Tibial nerve (tissue), 4 donors: ENCODE results near the gene C14orf180. TPM values are rescaled to one million over a fixed set of nuclear protein-coding genes. Genes with fewer than 3 reads are reported as not detected.
"Not testable (repeated sequence)": the region's sequence is repeated elsewhere in the genome, so short reads cannot be mapped to it uniquely, and the experiment has no call there.

Source experiments
- DNase-seq, 2 donors: peaks; one replicate each; pipeline ENCODE4 v3.0.0-alpha.2; 2019; ENCODE audit warnings: low spot score in 2 of 2
- H3K27ac ChIP-seq, 4 donors: fragments of 200-600 bp; sonication (generic) in 3 of 4; one replicate each; pipeline ENCODE4 v1.5.1; 2017 to 2019; ENCODE audit warnings: mild to moderate bottlenecking in 1 of 4
- H3K27me3 ChIP-seq, 2 donors: fragments of 200-600 bp; sonication (generic) in 1 of 2; one replicate each; pipeline versions ENCODE4 v1.5.1 to v1.6.0; 2017 to 2019
- H3K36me3 ChIP-seq, 3 donors: fragments of 200-600 bp; sonication (generic); one replicate each; pipeline ENCODE4 v1.5.1; 2018 to 2019
- H3K4me1 ChIP-seq, 4 donors: fragments of 200-600 bp; sonication (generic) in 3 of 4; one replicate each; pipeline ENCODE4 v1.5.1; 2017 to 2019
- H3K4me3 ChIP-seq, 4 donors: fragments of 200-600 bp; sonication (generic) in 3 of 4; one replicate each; pipeline ENCODE4 v1.5.1; 2017 to 2019; ENCODE audit warnings: mild to moderate bottlenecking in 1 of 4, moderate library complexity in 1 of 4
- H3K9me3 ChIP-seq, 4 donors: fragments of 200-600 bp; sonication (generic) in 3 of 4; one replicate each; pipeline ENCODE4 v1.5.1; 2017 to 2019
- CTCF ChIP-seq, 5 experiments: fragments of 200-600 bp in 3 of 5; fragments of 450-650 bp in 2 of 5; sonication (generic) in 3 of 5; IDR thresholded peaks; one replicate each; pipeline ENCODE4 v1.5.1; 2016 to 2019; ENCODE audit warnings: antibody characterized with exemption in 5 of 5, mild to moderate bottlenecking in 3 of 5, moderate library complexity in 2 of 5
- EP300 ChIP-seq, 2 donors: sonication (generic); formaldehyde crosslinking; IDR thresholded peaks; one replicate each; pipeline ENCODE4 v1.6.1; 2017; ENCODE audit warnings: antibody characterized with exemption in 2 of 2, mild to moderate bottlenecking in 1 of 2
- POLR2A ChIP-seq, 2 donors: fragments of 450-650 bp; IDR thresholded peaks; one replicate each; pipeline ENCODE4 v1.6.1; 2017; ENCODE audit warnings: antibody characterized with exemption in 2 of 2, mild to moderate bottlenecking in 2 of 2, moderate library complexity in 2 of 2
- WGBS, 2 donors: methylation state at CpG; one replicate each; pipeline ENCODE4 v1.1.5; 2018; 5-methylcytosine and 5-hydroxymethylcytosine counted together
- total RNA-seq, 4 donors: library from RNA; depleted of rRNA; stranded (reverse); fragments of >200 nt; gene quantifications; one replicate each; pipeline ENCODE4 v1.1.0, GENCODE V29; 2016

C14orf180 gene
- total RNA-seq, 4 donors from 2014 or later: 6.1 to 31.2 (median 11.1) TPM

DNA sequence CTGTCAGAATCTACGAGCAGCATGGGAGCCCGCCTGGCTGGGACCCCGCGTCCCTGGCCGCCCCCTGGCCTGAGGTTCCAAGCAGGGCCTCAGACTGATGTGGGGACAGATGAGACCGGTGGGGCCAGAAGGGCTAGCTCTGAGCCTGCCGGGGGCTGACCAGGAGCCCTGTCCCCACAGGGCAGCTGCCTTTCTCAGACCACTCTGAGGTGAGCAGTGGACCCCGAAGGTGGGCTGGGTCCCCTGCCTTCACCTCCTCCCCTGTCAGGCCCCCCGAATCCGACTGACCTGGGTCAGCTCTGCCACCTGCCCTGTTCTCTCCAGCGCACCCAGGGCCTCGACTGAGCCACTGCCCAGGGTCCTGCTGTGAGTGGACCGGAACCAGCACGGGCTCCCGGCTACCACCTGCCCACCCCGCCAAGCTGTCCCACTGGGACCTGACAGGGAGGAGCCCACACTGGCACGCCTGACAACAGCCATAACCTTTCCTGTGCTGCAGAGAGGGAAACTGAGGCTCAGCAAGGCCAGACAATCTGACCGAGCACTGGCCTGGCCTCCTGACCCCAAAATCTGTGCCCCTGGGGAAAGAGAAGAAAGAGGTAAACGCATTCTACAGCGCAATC is 54.7 kb downstream of the C14orf180 start:
- Histone ChIP-seq H3K27me3 (peaks cover 0 to 9% of the 10 kb centered on the region in 2 donors), H3K36me3 (no peaks in the 10 kb centered on the region), H3K4me1 (peaks cover 0 to 21% (median 2%) of the 10 kb centered on the region in 4 donors), H3K27ac (peak overlapping the region in 3 of 4 donors; percentile 36 to 71 (median 58)), H3K9me3 (peaks cover 0 to 4% (median 0%) of the 10 kb centered on the region in 4 donors), H3K4me3 (no peak overlapping the region)
- 87 to 92% methylated on average over 17 of the region's 20 CpGs for WGBS, 2 donors
- no peak for DNase-seq
- no peak for TF ChIP-seq CTCF (IDR thresholded peaks at IDR 0.05)
- TF ChIP-seq EP300 (IDR thresholded peaks at IDR 0.05): no peak
- TF ChIP-seq POLR2A (IDR thresholded peaks at IDR 0.05): no peak

GRCh38 chr14:104634886-104635570 is 55.5 kb downstream of the C14orf180 start:
- TF ChIP-seq EP300 (IDR thresholded peaks at IDR 0.05) (no peak), POLR2A (IDR thresholded peaks at IDR 0.05) (no peak), CTCF (IDR thresholded peaks at IDR 0.05) (no peak)
- H3K27me3 ChIP-seq: peaks cover 0 to 13% of the 10 kb centered on the region in 2 donors
- 85 to 89% methylated on average over 26 of the region's 26 CpGs for WGBS, 2 donors
- no peak overlapping the region for H3K4me3 ChIP-seq
- H3K27ac ChIP-seq: no peak overlapping the region
- DNase-seq: no peak
- H3K4me1 ChIP-seq: peaks cover 0 to 26% (median 2%) of the 10 kb centered on the region in 4 donors
- no peaks in the 10 kb centered on the region for H3K9me3 ChIP-seq
- H3K36me3 ChIP-seq: no peaks in the 10 kb centered on the region

- Histone ChIP-seq H3K27me3 (peaks cover 0 to 18% of the 10 kb centered on the region in 2 donors), H3K4me1 (peaks cover 0 to 29% (median 2%) of the 10 kb centered on the region in 4 donors), H3K27ac (no peak overlapping the region), H3K4me3 (no peak overlapping the region), H3K36me3 (no peaks in the 10 kb centered on the region), H3K9me3 (no peaks in the 10 kb centered on the region)
- TF ChIP-seq EP300 (IDR thresholded peaks at IDR 0.05): no peak
- TF ChIP-seq POLR2A (IDR thresholded peaks at IDR 0.05): no peak
- TF ChIP-seq CTCF (IDR thresholded peaks at IDR 0.05): no peak
- 80 to 88% methylated on average over 11 to 14 of the region's 14 CpGs for WGBS, 2 donors
- no peak for DNase-seq
Observed at GRCh38 chr14:104635717-104636116, 56.2 kb downstream of the C14orf180 start.

- no peak for DNase-seq
- Histone ChIP-seq H3K4me1 (peaks cover 0 to 29% (median 2%) of the 10 kb centered on the region in 4 donors), H3K36me3 (no peaks in the 10 kb centered on the region), H3K9me3 (no peaks in the 10 kb centered on the region), H3K4me3 (no peak overlapping the region), H3K27me3 (peaks cover 0 to 18% of the 10 kb centered on the region in 2 donors), H3K27ac (no peak overlapping the region)
- no peak for TF ChIP-seq POLR2A (IDR thresholded peaks at IDR 0.05)
- TF ChIP-seq CTCF (IDR thresholded peaks at IDR 0.05): no peak
- no peak for TF ChIP-seq EP300 (IDR thresholded peaks at IDR 0.05)
- WGBS, 2 donors: 86 to 89% methylated on average over 11 of the region's 11 CpGs
Observed at GRCh38 chr14:104636131-104636530, 56.6 kb downstream of the C14orf180 start.

DNA sequence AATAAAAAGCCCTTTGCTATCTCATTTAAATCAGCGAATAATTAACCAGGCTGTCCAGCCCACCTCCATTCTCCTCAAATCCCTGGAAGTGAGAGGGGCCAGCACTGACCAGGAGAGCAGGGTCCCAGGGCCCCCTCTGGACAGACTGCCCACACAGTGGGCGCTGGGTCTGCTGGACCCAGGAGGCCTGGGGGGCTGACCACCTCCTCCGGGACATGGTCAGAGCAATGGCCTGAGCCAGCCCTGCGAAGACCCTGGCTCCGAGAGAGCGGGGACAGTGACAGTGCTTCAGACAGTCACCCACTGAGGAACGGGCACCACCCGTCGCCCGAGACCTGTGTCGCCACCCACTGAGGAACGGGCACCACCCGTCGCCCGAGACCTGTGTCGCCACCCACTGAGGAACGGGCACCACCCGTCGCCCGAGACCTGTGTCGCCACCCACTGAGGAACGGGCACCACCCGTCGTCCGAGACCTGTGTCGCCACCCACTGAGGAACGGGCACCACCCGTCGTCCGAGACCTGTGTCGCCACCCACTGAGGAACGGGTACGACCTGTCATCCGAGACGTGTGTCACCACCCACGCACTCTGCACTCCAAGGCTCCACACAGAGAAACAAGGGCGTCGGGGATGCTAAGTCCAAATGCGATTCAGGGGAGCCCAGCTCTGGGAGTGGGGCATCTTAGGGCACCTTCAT is 57.4 kb downstream of the C14orf180 start:
- not testable (repeated sequence) for H3K4me3 ChIP-seq, H3K27ac ChIP-seq, H3K36me3 ChIP-seq, H3K9me3 ChIP-seq, DNase-seq
- Histone ChIP-seq H3K4me1 (peaks cover 0 to 29% (median 2%) of the 10 kb centered on the region in 4 donors), H3K27me3 (peaks cover 0 to 12% of the 10 kb centered on the region in 2 donors)
- 89 to 91% methylated on average over 36 to 39 of the region's 39 CpGs for WGBS, 2 donors
